H9 (cell line): ENCODE results near the gene LARP4. TPM values are rescaled to one million over a fixed set of nuclear protein-coding genes. Genes with fewer than 3 reads are reported as not detected.
"Not testable (repeated sequence)": the region's sequence is repeated elsewhere in the genome, so short reads cannot be mapped to it uniquely, and the experiment has no call there.

Experiments
- DNase-seq: peaks from one replicate; pipeline ENCODE4 v3.0.0-alpha.2; 2017
- H2AFZ ChIP-seq: one replicate; pipeline ENCODE4 v1.6.1; 2013; ENCODE audit warnings: mild to moderate bottlenecking, low read length, control low read depth, moderate library complexity
- H2AK5ac ChIP-seq: 2 replicates; pipeline ENCODE4 v1.6.1; 2013; ENCODE audit warnings: low read length, control low read depth, mixed read lengths; ENCODE audit not compliant: insufficient read length
- H2BK120ac ChIP-seq: one replicate; pipeline ENCODE4 v1.6.1; 2013; ENCODE audit warnings: low read depth, mild to moderate bottlenecking, low read length, control low read depth, inconsistent platforms; ENCODE audit not compliant: poor library complexity, severe bottlenecking
- H2BK12ac ChIP-seq: 2 replicates; pipeline ENCODE4 v1.6.1; 2013; ENCODE audit warnings: low read length, control low read depth, mixed read lengths, low read depth; ENCODE audit not compliant: insufficient read length
- H2BK15ac ChIP-seq: 2 replicates; pipeline ENCODE4 v1.6.1; 2013; ENCODE audit warnings: low read depth, low read length, control low read depth
- H2BK20ac ChIP-seq: one replicate; pipeline ENCODE4 v1.6.1; 2013; ENCODE audit warnings: low read depth, mild to moderate bottlenecking, low read length, control low read depth, inconsistent platforms; ENCODE audit not compliant: poor library complexity, severe bottlenecking
- H2BK5ac ChIP-seq: 2 replicates; pipeline ENCODE4 v1.6.1; 2013; ENCODE audit warnings: low read length, control low read depth, mixed read lengths; ENCODE audit not compliant: insufficient read length
- H3K14ac ChIP-seq: 2 replicates; pipeline ENCODE4 v1.6.1; 2013; ENCODE audit warnings: low read length, control low read depth; ENCODE audit not compliant: insufficient read depth
- H3K18ac ChIP-seq: 2 replicates; pipeline ENCODE4 v1.6.1; 2013; ENCODE audit warnings: low read depth, mild to moderate bottlenecking, mixed read lengths, low read length, control low read depth; ENCODE audit not compliant: insufficient read length
- H3K23ac ChIP-seq: 2 replicates; pipeline ENCODE4 v1.6.1; 2013; ENCODE audit warnings: low read length, control low read depth, mixed read lengths, low read depth; ENCODE audit not compliant: insufficient read length
- H3K23me2 ChIP-seq: 2 replicates; pipeline ENCODE4 v1.6.1; 2013; ENCODE audit warnings: low read depth, mild to moderate bottlenecking, mixed read lengths, low read length, control low read depth; ENCODE audit not compliant: insufficient read length, poor library complexity, severe bottlenecking
- H3K27ac ChIP-seq: 2 replicates; pipeline ENCODE4 v1.5.1; 2013; ENCODE audit warnings: low read length, control low read depth, mixed read lengths, low read depth; ENCODE audit not compliant: insufficient read length
- H3K27me3 ChIP-seq: 2 replicates; pipeline ENCODE4 v1.6.1; 2013; ENCODE audit warnings: low read length, control low read depth, inconsistent platforms; ENCODE audit not compliant: insufficient read depth
- H3K4ac ChIP-seq: 2 replicates; pipeline ENCODE4 v1.6.1; 2013; ENCODE audit warnings: low read depth, mild to moderate bottlenecking, control low read depth, inconsistent platforms, low read length, moderate library complexity
- H3K4me1 ChIP-seq: 2 replicates; pipeline ENCODE4 v1.6.1; 2013; ENCODE audit warnings: low read length, control low read depth, inconsistent platforms; ENCODE audit not compliant: insufficient read depth
- H3K4me2 ChIP-seq: 2 replicates; pipeline ENCODE4 v1.6.1; 2013; ENCODE audit warnings: low read length, control low read depth, mixed read lengths; ENCODE audit not compliant: insufficient read length, insufficient read depth
- H3K56ac ChIP-seq: 2 replicates; pipeline ENCODE4 v1.6.1; 2013; ENCODE audit warnings: low read depth, mild to moderate bottlenecking, mixed read lengths, low read length, control low read depth; ENCODE audit not compliant: insufficient read length
- H3K79me1 ChIP-seq: 2 replicates; pipeline ENCODE4 v1.6.1; 2013; ENCODE audit warnings: low read depth, mild to moderate bottlenecking, moderate library complexity, low read length, control low read depth, inconsistent platforms; ENCODE audit not compliant: insufficient read depth, poor library complexity, severe bottlenecking
- H3K79me2 ChIP-seq: 2 replicates; pipeline ENCODE4 v1.6.1; 2013; ENCODE audit warnings: low read length, control low read depth, inconsistent platforms; ENCODE audit not compliant: insufficient read depth
- H3K9ac ChIP-seq: 2 replicates; pipeline ENCODE4 v1.6.1; 2013; ENCODE audit warnings: low read length, control low read depth, mixed read lengths; ENCODE audit not compliant: insufficient read length; ENCODE audit errors: extremely low read depth
- H3K9me3 ChIP-seq: one replicate; pipeline ENCODE4 v1.6.1; 2013; ENCODE audit warnings: low read depth, low read length, inconsistent platforms; ENCODE audit not compliant: control insufficient read depth
- H3T11ph ChIP-seq: one replicate; pipeline ENCODE4 v1.6.1; 2013; ENCODE audit warnings: mild to moderate bottlenecking, low read length, control low read depth, inconsistent platforms
- H4K20me1 ChIP-seq: one replicate; pipeline ENCODE4 v1.6.1; 2013; ENCODE audit not compliant: control insufficient read depth, insufficient read length, insufficient read depth
- H4K5ac ChIP-seq: 2 replicates; pipeline ENCODE4 v1.6.1; 2013; ENCODE audit warnings: low read depth, mild to moderate bottlenecking, mixed read lengths, low read length, control low read depth; ENCODE audit not compliant: insufficient read length
- H4K8ac ChIP-seq: replicated peaks from 2 replicates; pipeline ENCODE4 v1.6.1; 2013; ENCODE audit warnings: low read length, control low read depth, mixed read lengths, low read depth; ENCODE audit not compliant: insufficient read length
- H4K91ac ChIP-seq: 2 replicates; pipeline ENCODE4 v1.6.1; 2013; ENCODE audit warnings: low read depth, mild to moderate bottlenecking, moderate library complexity, mixed read lengths, low read length, control low read depth; ENCODE audit not compliant: insufficient read length
- H3K27ac Mint-ChIP-seq, 3 experiments: 2 replicates in 2 of 3; 3 replicates in 1 of 3; pipeline ENCODE4 v1.8.0; 2020 to 2021; ENCODE audit warnings: mixed read lengths in 3 of 3, mild to moderate bottlenecking in 1 of 3, moderate library complexity in 1 of 3
- H3K27me3 Mint-ChIP-seq: 2 replicates; pipeline ENCODE4 v1.8.0; 2021; ENCODE audit warnings: low read depth, mild to moderate bottlenecking, moderate library complexity, mixed read lengths
- H3K36me3 Mint-ChIP-seq, 3 experiments: 2 replicates in 2 of 3; 3 replicates in 1 of 3; pipeline ENCODE4 v1.8.0; 2020 to 2021; ENCODE audit warnings: low read depth in 3 of 3, mixed read lengths in 3 of 3; ENCODE audit not compliant: insufficient read depth in 1 of 3
- H3K4me1 Mint-ChIP-seq, 2 experiments: 2 replicates each; pipeline ENCODE4 v1.8.0; 2020; ENCODE audit warnings: mixed read lengths in 2 of 2
- H3K4me3 Mint-ChIP-seq, 2 experiments: 2 replicates in 1 of 2; 3 replicates in 1 of 2; pipeline ENCODE4 v1.8.0; 2020 to 2021; ENCODE audit warnings: mild to moderate bottlenecking in 2 of 2, mixed read lengths in 2 of 2, moderate library complexity in 1 of 2
- H3K9me3 Mint-ChIP-seq, 2 experiments: 2 replicates in 1 of 2; 3 replicates in 1 of 2; pipeline ENCODE4 v1.8.0; 2020; ENCODE audit warnings: mild to moderate bottlenecking in 2 of 2, mixed read lengths in 2 of 2, moderate library complexity in 1 of 2
- WGBS: extraction: QIAGEN DNeasy Blood & Tissue Kit; methylation state at CpG from one replicate; pipeline ENCODE4 v1.1.7; 2013; ENCODE audit warnings: missing lambda C conversion rate, low lambda C conversion rate, mixed read lengths; ENCODE audit not compliant: insufficient read length; ENCODE audit errors: extremely low coverage; 5-methylcytosine and 5-hydroxymethylcytosine counted together
- total RNA-seq: library from RNA; stranded (reverse); gene quantifications from 2 replicates; pipeline ENCODE4 v1.2.1, GENCODE V29; 2021
- TF ChIP-seq, protein P1 (sequence below): fragments of 200-600 bp; sonication (generic); conservative IDR thresholded peaks from 3 replicates; pipeline ENCODE4 v1.8.0; 2021; ENCODE audit warnings: antibody characterized with exemption, mild to moderate bottlenecking

Gene LARP4
- total RNA-seq, 1 experiment from 2014 or later, result 82.3 TPM

GRCh38 chr12:50419112-50419909, 18.6 kb downstream of the LARP4 start:
- Histone ChIP-seq H3K9ac (no peak overlapping the region), H2BK5ac (no peak overlapping the region), H3K9me3 (no peaks in the 10 kb centered on the region), H3K4me1 (no peaks in the 10 kb centered on the region), H3T11ph (no peak overlapping the region), H3K79me2 (peaks cover 31% of the 10 kb centered on the region; the same call in 1 of the 2 replicates), H3K4ac (no peak overlapping the region), H2BK15ac (no peak overlapping the region), H2BK12ac (no peak overlapping the region), H3K56ac (no peak overlapping the region), H4K91ac (no peak overlapping the region), H3K23me2 (no peaks in the 10 kb centered on the region), H3K23ac (no peak overlapping the region), H2AFZ (no peak overlapping the region), H3K18ac (no peak overlapping the region), H2BK20ac (no peak overlapping the region), H3K27ac (no peak overlapping the region), H4K5ac (no peak overlapping the region), H4K8ac (no peak overlapping the region), H3K14ac (no peak overlapping the region), H2BK120ac (no peak overlapping the region), H2AK5ac (no peak overlapping the region), H3K27me3 (no peaks in the 10 kb centered on the region), H4K20me1 (no peaks in the 10 kb centered on the region), H3K79me1 (peaks cover 13% of the 10 kb centered on the region), H3K4me2 (no peak overlapping the region)
- Mint-ChIP-seq H3K9me3 (no peaks in the 10 kb centered on the region), H3K36me3 (peaks cover 7 to 38% (median 17%) of the 10 kb centered on the region in 3 experiments; a peak in 6 of 7 replicates), H3K27ac (no peak overlapping the region; a peak in 3 of 7 replicates), H3K4me1 (peaks cover 7 to 13% of the 10 kb centered on the region in 2 experiments; a peak in 3 of 4 replicates), H3K27me3 (no peaks in the 10 kb centered on the region), H3K4me3 (no peak overlapping the region)
- WGBS, result no CpG with 5 or more reads among the region's 5 CpGs
- DNase-seq, result no peak
- TF ChIP-seq, protein P1, sequence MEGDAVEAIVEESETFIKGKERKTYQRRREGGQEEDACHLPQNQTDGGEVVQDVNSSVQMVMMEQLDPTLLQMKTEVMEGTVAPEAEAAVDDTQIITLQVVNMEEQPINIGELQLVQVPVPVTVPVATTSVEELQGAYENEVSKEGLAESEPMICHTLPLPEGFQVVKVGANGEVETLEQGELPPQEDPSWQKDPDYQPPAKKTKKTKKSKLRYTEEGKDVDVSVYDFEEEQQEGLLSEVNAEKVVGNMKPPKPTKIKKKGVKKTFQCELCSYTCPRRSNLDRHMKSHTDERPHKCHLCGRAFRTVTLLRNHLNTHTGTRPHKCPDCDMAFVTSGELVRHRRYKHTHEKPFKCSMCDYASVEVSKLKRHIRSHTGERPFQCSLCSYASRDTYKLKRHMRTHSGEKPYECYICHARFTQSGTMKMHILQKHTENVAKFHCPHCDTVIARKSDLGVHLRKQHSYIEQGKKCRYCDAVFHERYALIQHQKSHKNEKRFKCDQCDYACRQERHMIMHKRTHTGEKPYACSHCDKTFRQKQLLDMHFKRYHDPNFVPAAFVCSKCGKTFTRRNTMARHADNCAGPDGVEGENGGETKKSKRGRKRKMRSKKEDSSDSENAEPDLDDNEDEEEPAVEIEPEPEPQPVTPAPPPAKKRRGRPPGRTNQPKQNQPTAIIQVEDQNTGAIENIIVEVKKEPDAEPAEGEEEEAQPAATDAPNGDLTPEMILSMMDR, result no peak

DNA sequence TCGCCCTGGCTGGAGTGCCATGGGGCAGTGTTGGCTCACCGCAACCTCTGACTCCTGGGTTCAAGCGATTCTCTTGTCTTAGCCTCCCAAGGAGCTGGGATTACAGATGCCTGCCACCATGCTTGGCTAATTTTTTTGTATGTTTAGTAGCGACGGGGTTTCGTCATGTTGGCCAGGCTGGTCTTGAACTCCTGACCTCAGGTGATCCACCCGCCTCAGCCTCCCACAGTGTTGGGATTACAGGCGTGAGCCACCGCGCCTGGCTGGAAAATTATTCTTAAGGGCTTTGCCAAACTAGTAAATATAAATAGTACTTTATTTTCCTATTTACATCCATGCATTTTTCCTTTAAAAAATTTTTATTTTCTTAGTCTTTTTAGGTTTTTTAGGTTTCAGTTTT, 22.2 kb downstream of the LARP4 start:
- DNase-seq, H2BK12ac ChIP-seq, H3K23me2 ChIP-seq, H4K91ac ChIP-seq, H4K8ac ChIP-seq, H3K4me1 ChIP-seq, H2BK5ac ChIP-seq, H4K5ac ChIP-seq, H2AFZ ChIP-seq, H3K27ac Mint-ChIP-seq, H3K4me2 ChIP-seq, H3K27me3 ChIP-seq, H3K14ac ChIP-seq, H4K20me1 ChIP-seq, H3K27me3 Mint-ChIP-seq, H3K9me3 ChIP-seq, H3K27ac ChIP-seq, H3K18ac ChIP-seq, H3K4me3 Mint-ChIP-seq, H2BK15ac ChIP-seq, H3K9ac ChIP-seq, H3K56ac ChIP-seq, H3K4ac ChIP-seq, H2BK20ac ChIP-seq, H2BK120ac ChIP-seq, H3T11ph ChIP-seq, H3K9me3 Mint-ChIP-seq, H2AK5ac ChIP-seq, H3K23ac ChIP-seq: not testable (repeated sequence)
- Mint-ChIP-seq H3K4me1 (peaks cover 15 to 20% of the 10 kb centered on the region in 2 experiments), H3K36me3 (peaks cover 1 to 26% (median 4%) of the 10 kb centered on the region in 3 experiments; a peak in 3 of 7 replicates)
- peaks cover 13% of the 10 kb centered on the region for H3K79me1 ChIP-seq
- WGBS, result no CpG with 5 or more reads among the region's 10 CpGs
- H3K79me2 ChIP-seq, result peaks cover 10% of the 10 kb centered on the region; the same call in 1 of the 2 replicates
